Measurements from ENCODE around the gene SIPA1L3. TPM values are rescaled to one million over a fixed set of nuclear protein-coding genes. Genes with fewer than 3 reads are reported as not detected.

SIPA1L3 gene
- total and polyA plus RNA-seq, 8 donors: 19.7 to 44.8 (median 25.8) TPM

DNA sequence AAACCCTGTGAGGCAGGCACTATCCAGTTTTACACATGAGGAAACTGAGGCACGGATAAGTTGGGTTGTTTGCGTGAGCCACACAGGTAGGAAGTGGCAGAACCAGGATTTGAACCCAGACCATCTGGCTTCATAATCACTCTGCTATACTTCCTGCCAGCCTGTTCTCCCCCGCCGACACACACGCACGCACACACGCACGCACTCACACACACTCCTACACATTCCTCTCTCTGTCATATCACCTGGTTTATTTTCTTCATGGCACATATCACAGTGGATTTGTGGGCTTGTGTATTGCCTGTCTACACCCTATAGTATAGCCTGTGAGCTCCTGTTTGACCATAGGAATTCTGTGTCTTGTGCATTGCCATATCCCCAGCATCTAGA lies 140.0 kb downstream of the SIPA1L3 start:
- H3K27me3 ChIP-seq: no peaks in the 10 kb centered on the region
- H3K4me3 ChIP-seq: no peak overlapping the region
- no peaks in the 10 kb centered on the region for H3K4me1 ChIP-seq
- H3K9me3 ChIP-seq: no peaks in the 10 kb centered on the region
- no peak for ATAC-seq
- TF ChIP-seq, protein P1, sequence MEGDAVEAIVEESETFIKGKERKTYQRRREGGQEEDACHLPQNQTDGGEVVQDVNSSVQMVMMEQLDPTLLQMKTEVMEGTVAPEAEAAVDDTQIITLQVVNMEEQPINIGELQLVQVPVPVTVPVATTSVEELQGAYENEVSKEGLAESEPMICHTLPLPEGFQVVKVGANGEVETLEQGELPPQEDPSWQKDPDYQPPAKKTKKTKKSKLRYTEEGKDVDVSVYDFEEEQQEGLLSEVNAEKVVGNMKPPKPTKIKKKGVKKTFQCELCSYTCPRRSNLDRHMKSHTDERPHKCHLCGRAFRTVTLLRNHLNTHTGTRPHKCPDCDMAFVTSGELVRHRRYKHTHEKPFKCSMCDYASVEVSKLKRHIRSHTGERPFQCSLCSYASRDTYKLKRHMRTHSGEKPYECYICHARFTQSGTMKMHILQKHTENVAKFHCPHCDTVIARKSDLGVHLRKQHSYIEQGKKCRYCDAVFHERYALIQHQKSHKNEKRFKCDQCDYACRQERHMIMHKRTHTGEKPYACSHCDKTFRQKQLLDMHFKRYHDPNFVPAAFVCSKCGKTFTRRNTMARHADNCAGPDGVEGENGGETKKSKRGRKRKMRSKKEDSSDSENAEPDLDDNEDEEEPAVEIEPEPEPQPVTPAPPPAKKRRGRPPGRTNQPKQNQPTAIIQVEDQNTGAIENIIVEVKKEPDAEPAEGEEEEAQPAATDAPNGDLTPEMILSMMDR (IDR thresholded peaks at IDR 0.05): no peak
- H3K36me3 ChIP-seq: no peaks in the 10 kb centered on the region
- intact Hi-C loops (cut with DNase I): no loop called here
- no peak overlapping the region for H3K27ac ChIP-seq
- no peak for DNase-seq
- WGBS, 2 donors: 89 to 95% methylated on average over 8 of the region's 8 CpGs
- FAIRE-seq: no peak

DNA sequence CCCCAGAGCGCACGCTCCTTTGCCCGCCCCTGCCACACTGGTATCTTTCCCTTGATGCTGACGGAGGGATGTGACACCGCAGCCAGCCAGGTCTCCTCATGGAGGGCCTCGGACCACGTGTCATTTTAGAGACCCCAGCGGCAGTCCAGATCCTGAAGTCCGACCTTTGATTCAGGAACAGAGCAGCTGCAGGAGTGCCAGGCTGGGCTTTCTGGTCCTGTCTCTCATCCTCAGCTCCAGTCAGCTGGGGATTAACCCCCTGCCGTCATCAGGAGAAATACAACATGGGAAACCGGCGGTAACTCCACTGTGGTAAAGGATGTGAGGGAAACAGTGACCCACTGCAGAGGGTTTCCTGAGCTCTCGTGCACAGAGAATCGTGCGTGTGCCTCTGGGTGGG lies 140.6 kb downstream of the SIPA1L3 start:
- no peak for DNase-seq

DNA sequence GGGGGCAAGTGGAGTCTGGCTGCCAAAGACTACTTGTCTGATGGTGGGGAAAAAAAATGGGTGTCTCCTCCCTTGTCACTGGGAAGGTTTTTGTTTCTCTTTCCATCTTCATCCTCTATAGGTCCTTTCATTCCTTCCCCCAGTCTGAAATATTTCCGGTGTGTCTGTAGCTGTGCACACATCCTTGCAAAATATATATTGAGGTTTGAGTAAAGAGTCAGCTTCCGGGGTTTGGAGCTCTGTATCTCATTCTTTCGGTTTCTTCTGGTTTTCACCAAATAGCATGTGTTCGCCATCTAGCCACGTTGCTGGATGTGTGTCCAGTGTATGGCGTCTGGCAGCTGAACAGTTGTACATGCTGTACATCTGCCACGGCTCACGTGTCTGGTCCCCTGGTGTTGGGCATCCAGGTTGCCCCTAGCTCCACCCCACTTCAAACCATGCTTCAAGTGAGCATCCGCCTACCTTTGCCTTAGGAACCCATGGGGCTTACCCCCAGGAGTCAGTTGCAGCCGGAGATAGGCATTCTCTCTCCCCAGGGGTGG lies 142.2 kb downstream of the SIPA1L3 start:
- peak in 3 of 4 donors; percentile 32 to 44 (median 33) for ATAC-seq
- TF ChIP-seq, protein P1 (IDR thresholded peaks at IDR 0.05): no peak
- 81 to 89% methylated on average over 10 of the region's 10 CpGs for WGBS, 2 donors

More for the DNA sequence above, 140.6 kb downstream of the SIPA1L3 start:
- no peaks in the 10 kb centered on the region for H3K27me3 ChIP-seq
- no peaks in the 10 kb centered on the region for H3K4me1 ChIP-seq
- FAIRE-seq (no peak), ATAC-seq (no peak)
- H3K9me3 ChIP-seq: no peaks in the 10 kb centered on the region
- TF ChIP-seq, protein P1 (IDR thresholded peaks at IDR 0.05): no peak
- WGBS, 2 donors: 86 to 91% methylated on average over 15 of the region's 15 CpGs
- intact Hi-C loops (cut with DNase I): no loop called here
- no peak overlapping the region for H3K27ac ChIP-seq
- no peaks in the 10 kb centered on the region for H3K36me3 ChIP-seq
- H3K4me3 ChIP-seq: no peak overlapping the region

DNA sequence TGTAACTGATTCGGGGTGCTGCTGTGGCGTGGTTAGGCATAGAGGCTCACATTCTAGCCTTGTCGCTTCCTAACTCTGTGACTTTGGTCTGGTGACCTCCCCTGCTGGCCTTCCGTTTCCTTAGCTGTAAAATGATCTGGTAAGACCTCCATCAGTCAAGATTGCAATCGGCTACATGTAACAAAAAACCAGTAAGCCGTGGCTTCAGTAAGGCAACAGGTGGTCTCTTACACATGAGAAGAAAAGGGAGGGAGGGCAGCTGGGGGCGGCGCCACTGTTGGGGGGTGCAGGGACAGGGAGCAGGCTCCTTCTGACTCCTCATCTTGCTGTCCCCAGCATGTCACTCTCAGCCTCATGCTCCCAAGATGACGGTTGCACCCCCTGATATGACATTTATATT lies 148.0 kb downstream of the SIPA1L3 start:
- no peak for FAIRE-seq

More for the DNA sequence above, 142.2 kb downstream of the SIPA1L3 start:
- H3K27ac ChIP-seq: peak overlapping the region in 2 of 4 donors; percentile 27 to 41
- H3K36me3 ChIP-seq: no peaks in the 10 kb centered on the region
- H3K27me3 ChIP-seq: no peaks in the 10 kb centered on the region
- intact Hi-C loops (cut with DNase I): no loop called here
- H3K9me3 ChIP-seq: no peaks in the 10 kb centered on the region
- no peaks in the 10 kb centered on the region for H3K4me1 ChIP-seq
- H3K4me3 ChIP-seq: no peak overlapping the region
- no peak for DNase-seq
- no peak for FAIRE-seq

More for the DNA sequence above, 148.0 kb downstream of the SIPA1L3 start:
- intact Hi-C loops (cut with DNase I): no loop called here
- ATAC-seq (no peak), DNase-seq (no peak)
- H3K27ac ChIP-seq: no peak overlapping the region
- no peaks in the 10 kb centered on the region for H3K36me3 ChIP-seq
- H3K27me3 ChIP-seq: no peaks in the 10 kb centered on the region
- H3K4me3 ChIP-seq: no peak overlapping the region
- TF ChIP-seq, protein P1 (IDR thresholded peaks at IDR 0.05): no peak
- H3K4me1 ChIP-seq: peaks cover 0 to 13% (median 0%) of the 10 kb centered on the region in 3 donors
- WGBS, 2 donors: 70 to 75% methylated on average over 9 of the region's 9 CpGs
- H3K9me3 ChIP-seq: no peaks in the 10 kb centered on the region

Measured in pancreas (tissue), 10 donors.